NCI-H1417 (cell line): ENCODE results near the gene ERRFI1.
A peak's percentile ranks its signal among the peaks of the same experiment; 100 is the strongest.

Source experiments
- DNase-seq, 3 experiments: peaks; one replicate each; lab custom pipeline; 2025; lab: John Stamatoyannopoulos, UW

ERRFI1 gene

DNA sequence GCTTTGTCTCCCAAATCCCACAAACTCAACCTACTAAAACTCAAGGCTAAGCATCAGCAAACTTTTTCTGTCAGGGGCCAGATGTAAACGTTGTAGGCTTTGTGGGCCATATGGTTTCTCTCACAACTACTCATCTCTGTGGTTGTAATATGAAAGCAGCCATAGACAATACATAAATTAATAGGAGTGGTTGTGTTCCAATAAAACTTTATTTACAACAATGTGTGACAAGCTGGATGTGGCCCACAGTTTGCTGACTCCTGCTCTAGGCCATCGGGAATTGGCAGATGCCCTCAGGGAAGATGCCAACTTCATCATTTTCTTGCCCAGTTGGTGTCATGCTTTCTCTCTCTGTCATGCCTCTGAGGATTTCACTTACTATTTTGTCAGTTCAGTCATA lies 17.5 kb upstream of the ERRFI1 start:
- no peak for DNase-seq

DNA sequence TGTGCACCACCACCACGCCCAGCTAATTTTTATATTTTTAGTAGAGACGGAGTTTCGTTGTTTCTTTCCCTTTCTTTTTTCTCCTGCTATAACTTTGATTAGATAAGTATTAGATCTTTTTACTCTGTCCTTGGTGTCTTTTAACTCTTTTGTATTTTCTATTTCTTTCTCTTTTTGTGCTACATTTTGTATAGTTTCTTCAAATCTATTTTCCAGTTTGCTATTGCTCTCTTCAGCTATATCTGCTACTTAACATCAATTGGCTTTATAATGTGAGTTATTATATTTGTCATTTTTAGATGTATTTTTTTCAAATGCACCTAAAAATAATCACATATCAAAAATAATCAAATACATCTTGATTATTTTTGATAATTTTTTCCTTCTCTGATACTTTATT lies 16.0 kb upstream of the ERRFI1 start:
- no peak for DNase-seq

DNA sequence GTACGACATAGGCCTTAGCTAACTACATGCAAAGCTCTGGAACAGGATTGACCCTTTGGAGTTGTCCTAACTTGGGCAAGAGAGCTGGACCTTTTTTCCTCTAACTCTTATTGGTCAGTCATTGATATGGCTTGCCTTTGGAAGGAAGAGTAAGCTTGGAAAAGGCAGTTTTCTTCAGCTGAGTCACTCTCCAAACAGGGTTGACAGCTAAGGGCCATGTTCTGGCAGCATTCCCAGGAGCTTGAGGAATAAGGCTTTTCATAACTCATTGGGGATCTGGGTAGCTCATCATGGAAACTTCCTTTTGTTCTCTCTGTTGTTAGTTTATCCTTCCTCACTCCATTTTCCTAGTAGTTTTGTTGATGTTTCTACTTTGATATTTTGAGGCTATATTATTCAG lies 14.5 kb upstream of the ERRFI1 start:
- DNase-seq: peak in 1 of 3 experiments; percentile 9

DNA sequence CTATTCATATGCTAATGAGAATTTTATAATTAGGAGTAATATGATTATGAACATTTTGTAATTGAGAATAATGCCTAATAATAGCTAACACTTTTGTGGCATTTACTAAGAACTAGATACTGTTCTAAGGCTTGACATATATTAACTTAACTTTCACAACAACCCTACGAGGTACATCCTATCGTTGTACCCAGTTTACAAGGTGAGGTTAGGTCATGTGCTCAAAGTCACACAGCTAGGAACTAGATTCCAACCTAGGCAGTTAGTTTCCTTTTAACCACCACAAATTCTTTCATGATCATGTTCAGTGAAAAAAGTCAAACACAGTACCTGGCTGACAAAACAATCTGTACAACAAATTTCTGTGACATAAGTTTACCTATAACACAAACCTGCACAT lies 13.0 kb upstream of the ERRFI1 start:
- DNase-seq: no peak

DNA sequence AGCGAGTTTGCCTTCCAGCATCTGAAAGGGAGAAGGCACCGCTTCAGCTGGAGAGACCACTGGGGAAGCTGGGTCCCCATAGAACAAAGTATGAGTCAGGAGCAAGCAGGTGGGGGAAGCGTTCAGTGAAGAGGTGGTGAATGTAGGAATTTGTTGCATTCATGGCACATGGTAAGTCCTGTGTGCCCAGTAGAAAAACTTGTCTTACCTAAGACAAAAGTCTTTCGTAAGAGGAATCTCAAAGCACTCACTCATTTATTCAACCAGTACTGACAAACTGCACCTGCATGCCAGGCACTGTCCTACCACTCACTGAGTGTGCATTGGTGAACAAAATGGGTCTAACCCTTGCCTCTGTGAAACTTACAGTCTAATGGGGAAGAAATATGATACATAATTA lies 9.2 kb upstream of the ERRFI1 start:
- no peak for DNase-seq

DNA sequence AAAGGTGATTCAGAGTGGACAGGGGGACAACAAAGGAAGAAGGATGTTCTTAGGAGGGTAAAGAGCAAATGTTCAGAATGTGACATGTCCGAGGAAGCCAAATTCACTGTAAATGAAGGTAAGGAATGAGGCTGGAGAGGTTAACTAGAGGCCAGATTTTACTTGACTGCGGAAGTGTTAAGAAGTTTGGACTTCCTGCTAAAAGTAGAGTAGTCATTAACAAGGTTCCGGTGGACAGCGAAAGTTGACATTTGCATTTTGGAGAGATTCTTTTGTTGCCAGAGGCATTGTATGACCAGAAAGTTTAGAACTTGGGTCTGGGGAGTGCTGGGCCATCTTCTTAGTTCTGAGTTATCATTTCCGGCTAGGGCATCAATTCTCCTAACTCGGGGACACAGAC lies 7.2 kb upstream of the ERRFI1 start:
- DNase-seq: no peak

DNA sequence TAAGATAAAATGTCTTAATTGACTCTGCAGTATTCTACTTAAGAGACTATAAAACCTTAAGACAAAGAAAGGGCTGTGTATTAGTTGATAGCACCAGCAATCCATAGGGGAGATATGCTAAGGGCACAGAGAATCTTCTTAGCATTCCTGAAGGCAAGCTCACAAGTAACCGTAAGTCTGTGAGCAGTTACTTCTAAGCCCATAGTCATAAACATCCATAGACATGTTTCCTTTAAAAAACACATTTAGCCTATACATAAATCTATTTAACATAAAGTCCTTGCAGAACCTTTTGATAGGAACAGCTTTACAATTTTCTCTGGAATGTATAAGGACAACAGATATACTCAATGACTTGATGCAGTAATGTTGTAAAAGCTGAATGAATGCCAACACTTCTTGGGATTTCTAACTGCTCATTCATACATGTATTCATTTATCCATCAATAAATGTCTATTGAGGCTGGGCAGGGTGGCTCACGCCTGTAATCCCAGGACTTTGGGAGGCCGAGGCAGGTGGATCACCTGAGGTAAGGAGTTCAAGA lies 6.3 kb upstream of the ERRFI1 start:
- no peak for DNase-seq

DNA sequence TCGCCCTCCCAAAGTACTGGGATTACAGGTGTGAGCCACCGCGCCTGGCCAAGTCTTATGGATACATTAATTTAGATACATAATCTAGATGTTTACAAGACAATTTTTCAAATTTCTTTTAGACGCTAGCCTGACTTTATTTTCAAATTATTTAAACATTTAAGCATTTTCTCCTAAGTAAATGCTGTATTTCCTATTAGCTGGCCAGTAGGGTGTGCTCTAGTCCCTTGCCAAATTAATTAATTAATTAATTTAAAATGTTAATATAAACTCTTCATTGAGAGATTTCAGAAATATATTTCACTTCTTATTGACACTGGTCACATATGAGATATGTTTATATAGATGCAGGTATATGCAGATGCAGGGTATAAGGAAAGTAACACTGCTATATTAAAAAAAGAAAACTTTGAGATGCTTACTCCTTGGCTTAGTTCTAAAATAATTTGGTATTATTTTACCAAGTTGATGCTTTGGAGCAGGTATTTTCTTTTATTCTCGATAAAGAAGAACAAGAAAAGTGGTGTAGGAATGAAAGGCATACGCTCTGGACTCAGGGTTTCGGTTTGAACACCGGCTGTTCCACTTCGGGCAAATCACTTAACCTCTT lies 5.2 kb upstream of the ERRFI1 start:
- peak; percentile 11 to 55 (median 41) for DNase-seq

DNA sequence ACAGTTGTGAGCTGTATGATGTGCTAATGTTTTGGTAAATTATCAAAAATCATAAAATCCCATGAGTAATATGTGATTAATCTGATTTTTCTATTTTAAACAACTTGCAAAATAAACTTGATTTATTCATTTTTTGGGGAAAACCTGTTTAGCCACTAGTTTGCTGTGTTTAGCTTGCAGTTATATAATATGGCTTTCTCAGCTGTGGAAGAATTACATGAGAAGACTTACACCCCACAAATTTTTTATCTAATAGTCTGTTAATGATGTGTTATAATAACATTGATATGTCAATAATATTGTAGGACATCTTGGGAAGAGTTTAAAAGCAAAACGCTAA lies 2.4 kb upstream of the ERRFI1 start:
- no peak for DNase-seq

DNA sequence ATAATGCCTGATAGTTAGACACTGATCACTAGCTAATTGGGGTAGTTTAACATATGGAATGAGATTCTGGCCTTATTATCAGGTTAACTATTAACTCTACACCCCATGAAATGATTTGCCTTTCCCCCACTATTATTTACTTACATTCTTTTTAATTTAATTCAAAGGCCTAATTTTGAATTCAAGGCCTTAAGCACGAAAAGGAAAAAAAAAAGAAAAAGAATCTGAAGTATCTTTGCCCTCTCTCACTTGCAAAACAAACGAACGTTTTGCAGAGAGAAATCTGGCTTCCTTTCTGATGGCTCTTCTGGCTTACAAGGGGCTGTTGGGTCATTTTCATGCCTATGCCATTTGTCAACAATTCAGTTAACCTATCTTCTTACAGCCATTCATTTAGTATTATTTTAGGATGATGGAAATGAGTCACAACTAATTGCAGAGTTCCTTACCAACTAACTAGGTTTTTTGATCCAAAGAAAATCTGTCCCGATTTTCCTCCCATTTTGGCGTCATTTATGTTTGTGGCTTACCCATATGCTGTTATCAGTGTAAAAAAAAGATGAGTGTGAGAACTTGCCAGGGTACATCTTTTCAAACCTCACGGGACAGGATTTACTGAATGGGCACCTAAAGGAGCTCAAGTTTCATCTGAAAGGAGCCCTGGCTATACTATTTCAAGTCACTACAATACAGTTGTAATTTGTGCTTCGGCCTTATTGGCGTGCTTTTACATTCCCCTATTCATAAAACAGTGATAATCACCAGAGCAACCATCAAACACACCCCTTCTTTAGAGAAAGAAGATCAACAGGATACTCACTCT lies 1.9 kb upstream of the ERRFI1 start:
- peak in 2 of 3 experiments; percentile 22 to 32 for DNase-seq

DNA sequence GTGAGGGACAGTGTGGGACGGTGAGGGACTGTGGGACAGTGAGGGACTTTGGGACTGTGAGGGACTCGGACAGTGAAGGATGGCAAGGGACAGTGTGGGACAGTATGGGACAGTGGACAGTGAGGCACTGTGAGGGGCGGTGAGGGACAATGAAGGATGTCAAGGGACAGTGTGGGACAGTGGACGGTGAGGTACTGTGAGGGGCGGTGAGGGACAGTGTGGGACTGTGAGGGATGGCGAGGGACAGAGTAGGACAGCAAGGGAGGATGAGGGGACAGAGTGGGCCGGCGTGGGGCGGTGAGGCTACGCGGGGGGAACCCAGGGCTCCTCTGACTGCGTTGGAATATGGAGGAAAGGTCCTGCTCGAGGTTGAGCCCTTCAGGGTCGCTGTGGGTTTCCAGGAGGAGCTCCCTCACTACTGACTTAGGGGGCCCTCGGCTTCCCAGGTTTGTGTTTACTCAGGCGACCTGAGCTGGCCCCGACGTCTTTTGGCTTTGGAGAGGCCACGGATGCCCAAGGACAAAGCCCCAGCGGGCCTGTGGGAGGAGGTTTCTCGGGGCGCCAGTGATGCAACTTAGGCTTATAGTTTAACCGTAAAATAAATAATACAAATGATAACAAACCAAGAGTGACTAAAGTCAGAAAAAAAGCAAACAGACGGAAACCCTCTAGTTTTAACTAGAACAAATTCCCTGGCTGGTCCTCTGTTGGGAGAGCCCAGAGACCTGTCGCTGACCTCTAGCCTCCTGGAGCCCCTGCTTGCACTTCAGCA lies 1.1 kb upstream of the ERRFI1 start:
- no peak for DNase-seq

DNA sequence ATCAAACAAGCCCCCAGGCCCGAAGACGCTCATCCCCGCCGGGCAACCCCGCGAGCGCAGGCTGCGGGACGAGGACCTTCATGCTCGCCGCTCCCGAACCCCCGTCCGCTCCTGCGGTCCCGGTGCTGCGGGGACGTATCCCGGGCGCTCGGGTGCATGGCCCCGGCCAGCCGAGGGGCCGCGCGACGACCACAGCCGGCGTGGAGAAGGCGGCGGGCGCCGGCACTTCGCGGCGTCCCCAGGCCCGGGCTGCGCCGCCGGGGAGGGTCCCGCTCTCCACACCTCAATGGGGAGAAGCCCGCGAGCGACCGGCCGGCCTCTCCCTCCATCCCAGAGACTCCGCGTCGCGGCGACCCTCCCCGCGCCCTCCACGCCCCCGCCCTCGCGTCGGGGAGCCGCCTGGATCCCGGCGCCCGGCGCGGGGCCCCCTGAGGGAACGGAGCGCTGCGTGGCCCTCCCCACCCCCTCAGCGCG lies 401 bp downstream of the ERRFI1 start:
- DNase-seq: no peak

DNA sequence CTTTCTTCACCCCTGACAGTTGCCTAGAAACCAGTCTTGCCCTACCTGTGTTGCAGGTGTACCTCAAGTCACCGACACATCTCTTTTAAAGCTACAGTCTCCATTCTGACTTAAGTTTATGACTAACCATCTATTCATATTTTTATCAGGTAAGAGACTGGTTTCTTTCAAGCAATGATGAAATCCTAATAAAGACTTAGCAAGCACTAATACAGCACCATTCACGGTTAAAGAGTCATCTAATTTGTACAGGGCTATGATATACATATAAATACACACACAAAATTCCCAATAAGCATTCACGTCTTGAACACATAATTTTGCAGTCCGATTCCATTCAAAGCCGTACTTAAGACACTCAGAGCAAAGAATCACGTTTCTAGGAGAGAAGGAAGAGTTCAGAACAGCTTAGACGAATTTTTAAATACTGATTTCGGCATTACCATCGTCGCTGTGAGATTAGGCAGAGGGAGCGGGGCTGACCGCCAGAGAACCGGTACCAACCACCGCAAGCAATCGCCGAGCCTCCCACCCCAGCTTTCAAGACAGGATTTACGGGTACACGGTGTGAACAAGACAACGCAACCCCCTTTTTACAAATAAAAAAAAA lies 943 bp downstream of the ERRFI1 start:
- DNase-seq: peak in 2 of 3 experiments; percentile 16 to 67

DNA sequence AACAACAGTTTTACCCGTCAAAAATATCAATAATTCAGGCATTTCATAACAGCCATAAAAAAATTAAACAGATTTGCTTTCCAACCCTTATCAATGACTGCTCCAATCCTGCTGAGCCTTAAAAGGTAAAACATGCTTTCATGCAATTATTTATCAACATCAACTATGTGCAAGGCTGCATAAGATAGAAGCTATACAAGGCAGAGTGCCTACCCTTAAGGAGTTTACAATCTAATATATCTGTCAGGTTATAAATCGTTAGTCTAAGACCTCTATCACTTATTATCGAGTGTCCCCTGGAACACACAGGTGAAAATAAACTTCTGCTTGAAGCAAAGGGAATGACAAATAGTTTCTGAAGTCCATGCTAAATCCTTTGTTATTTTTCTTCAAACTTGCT lies 1.8 kb downstream of the ERRFI1 start:
- DNase-seq: no peak

DNA sequence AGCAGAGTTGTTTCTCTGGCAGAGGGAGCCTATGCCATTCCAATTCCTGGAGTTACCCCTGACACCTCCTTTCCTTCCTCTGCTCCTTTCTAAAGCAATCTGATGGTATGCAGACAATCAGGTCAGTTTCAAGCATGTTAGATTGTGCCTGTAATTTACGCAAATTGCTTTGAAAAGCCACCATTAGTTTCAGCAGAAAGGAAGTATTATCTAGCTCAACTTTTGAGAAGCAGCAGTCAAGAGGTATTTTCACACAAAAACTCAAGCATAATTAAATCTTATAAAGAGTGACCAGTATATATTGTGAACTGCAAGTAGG lies 2.2 kb downstream of the ERRFI1 start:
- no peak for DNase-seq

DNA sequence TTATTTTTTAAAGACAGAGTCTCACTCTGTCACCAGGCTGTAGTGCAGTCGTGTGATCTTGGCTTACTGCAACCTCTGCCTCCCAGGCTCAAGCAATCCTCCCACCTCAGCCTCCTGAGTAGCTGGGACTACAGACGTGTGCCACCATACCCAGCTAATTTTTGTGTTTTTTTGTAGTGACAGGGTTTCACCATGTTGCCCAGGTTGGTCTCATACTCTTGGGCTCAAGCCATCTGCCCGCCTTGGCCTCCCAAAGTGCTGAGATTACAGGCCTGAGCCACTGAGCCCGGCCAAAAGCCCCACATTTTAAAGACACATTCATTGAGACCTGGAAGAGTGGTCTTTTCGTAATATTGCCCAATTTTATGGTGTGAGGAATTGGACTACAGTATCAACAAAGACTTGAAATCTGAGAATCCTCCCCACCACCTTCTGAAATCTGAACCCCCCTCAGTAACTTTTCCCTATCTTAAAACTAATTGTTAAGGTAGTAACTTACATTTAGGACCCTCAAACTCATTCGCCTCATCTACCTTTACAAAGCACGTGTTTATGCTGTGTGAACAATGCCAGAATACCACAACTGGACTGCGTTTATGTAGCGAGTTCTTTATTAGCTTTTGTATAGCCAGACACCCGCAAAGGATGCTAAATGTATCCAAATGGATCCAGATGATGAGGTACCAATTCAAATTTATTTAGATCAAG lies 2.7 kb downstream of the ERRFI1 start:
- no peak for DNase-seq

DNA sequence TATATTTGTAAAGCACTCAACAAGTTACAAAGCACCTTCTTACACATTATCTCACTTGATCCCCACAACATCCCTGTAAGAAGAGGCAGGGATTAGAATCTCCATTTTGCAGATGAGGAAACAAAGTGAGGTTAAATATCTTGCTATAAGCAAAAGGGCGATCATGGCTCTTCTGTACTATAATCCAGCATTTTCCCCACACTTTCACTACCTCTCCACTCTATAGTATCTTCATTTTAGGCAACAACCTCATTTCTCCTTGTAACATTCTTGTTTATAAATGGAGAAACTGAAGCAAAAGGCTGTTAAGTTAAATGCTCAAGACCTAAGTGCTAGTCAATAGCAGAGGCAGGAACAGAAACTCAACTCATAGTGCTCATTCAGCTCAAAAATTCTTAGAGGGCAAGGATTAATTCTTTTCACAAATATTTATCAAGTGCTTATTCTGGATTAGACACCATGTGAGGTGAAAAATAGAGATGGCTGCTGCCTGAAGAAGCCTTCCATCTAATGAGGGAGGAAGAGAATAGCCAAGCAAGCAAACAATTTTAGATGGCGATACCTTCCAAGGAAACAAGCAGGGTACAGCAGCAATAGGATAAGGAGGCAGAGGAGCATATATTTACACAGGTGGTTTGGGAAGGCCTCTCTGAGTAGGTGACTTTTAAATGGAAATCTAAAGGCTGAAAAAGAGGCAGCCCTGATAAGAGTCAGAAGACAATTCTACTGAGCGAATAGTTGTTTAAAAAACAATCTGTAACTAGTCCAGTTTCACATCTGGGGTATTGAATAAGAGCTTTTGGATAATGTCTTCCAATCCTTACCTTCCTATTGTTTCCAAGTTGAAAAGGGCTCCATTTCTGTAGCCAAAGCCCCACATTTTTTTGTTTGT lies 3.5 kb downstream of the ERRFI1 start:
- DNase-seq: peak in 1 of 3 experiments; percentile 35

DNA sequence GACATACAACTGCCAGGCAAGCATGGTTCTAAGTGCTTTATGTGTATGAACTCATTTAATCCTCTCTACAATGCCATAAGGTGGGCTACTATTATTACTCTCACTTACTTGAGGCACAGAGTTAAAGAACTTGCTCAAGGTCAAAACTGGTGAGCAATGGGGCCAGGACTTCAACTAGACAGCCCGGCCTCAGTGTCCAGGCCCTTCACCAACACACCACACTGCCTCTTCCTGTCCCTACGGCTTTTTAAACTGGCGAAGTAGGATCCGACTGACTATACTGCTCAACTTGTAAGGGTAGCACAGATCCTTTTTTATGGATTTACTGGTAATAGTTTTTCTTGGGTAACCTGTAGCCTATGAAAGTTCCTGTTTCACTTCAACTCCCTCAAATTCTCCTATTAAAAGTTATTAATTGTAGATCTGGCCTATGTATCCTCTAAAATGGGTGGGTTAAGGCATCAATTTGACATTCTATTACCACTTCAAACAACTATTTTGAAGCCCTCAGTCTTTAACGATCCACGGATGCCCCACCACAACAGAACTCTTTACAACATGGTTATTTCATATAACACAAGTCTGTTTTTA lies 4.3 kb downstream of the ERRFI1 start:
- DNase-seq: no peak

DNA sequence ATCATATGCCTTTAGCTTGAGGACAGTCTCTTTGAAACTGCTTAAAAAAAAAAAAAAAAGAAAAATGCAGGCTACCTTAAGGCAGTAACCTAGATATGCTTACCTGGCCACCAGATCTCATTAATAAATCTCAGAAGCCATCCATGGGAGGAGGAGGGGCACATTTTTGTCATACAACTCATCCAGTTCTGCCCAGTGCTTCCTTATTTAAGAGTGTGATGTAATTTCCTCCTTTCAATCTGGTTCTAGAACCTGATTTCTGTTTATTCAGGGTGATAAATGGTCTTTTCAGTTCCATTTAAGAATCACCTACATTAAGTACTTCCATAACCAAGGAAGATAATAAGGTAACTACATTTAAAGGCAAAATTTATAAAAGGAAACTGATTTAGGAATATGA lies 6.1 kb downstream of the ERRFI1 start:
- peak in 1 of 3 experiments; percentile 29 for DNase-seq

DNA sequence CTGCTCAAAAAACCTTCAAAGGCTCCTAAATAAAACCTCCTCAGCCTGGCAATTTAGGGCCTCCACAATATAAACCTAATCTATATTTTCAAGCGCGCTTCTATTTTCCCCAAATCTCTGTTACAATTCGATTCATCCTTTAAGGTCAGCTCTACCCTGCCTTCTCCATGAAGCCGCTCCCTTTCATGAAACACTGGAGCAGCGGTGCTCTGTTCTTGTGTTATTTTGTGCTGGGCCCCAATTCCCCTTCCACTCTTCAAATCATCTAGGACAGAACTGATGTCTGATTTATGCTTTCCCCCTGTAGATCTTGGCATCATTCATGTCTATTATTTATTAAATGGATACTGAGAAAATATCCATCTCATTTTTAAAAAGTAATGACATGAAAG lies 6.9 kb downstream of the ERRFI1 start:
- DNase-seq: no peak
